Esophagus squamous epithelium (tissue), 4 donors: ENCODE results near the gene IL31RA.

Experiments
- CTCF ChIP-seq, 6 experiments: fragments of 450-650 bp in 4 of 6; fragments of 200-600 bp in 2 of 6; sonication (generic) in 2 of 6; IDR thresholded peaks; one replicate each; pipeline ENCODE4 v1.5.1; 2016 to 2019; ENCODE audit warnings: antibody characterized with exemption in 6 of 6, mild to moderate bottlenecking in 4 of 6, moderate library complexity in 4 of 6
- POLR2A ChIP-seq, 4 donors: fragments of 450-650 bp; IDR thresholded peaks; one replicate each; pipeline ENCODE4 v1.6.1; 2017; ENCODE audit warnings: antibody characterized with exemption in 4 of 4, mild to moderate bottlenecking in 4 of 4, moderate library complexity in 3 of 4

- no peak for TF ChIP-seq POLR2A (IDR thresholded peaks at IDR 0.05)
- TF ChIP-seq CTCF (IDR thresholded peaks at IDR 0.05) = no peak
Measured at GRCh38 chr5:55927861-55928655, 76.9 kb downstream of the IL31RA start.
